A673 (cell line): ENCODE results near the gene FASTK. TPM values are rescaled to one million over a fixed set of nuclear protein-coding genes. Genes with fewer than 3 reads are reported as not detected.
A peak's percentile ranks its signal among the peaks of the same experiment; 100 is the strongest.

Experiments
- BruUV-seq: library from RNA; stranded (reverse); fragments of 400-500 nt; replicated peaks from 2 replicates; lab custom pipeline; 2021; lab: Mats Ljungman, UMichigan
- CTCF ChIA-PET: fragments of 300-600 bp; sonication (Branson Sonifier 250); formaldehyde crosslinking; loops from one replicate; lab custom pipeline; 2022; ENCODE audit warnings: antibody characterized with exemption; lab: Charles Lee
- POLR2A ChIA-PET: fragments of 300-600 bp; sonication (Branson Sonifier 250); formaldehyde crosslinking; loops from one replicate; lab custom pipeline; 2022; ENCODE audit warnings: antibody characterized with exemption; ENCODE audit not compliant: low non-redundant PET; lab: Charles Lee
- DNase-seq: peaks from one replicate; pipeline ENCODE4 v3.0.0-alpha.2; 2015; ENCODE audit warnings: low spot score
- H3K27ac ChIP-seq: fragments of 200-600 bp; sonication (generic); 2 replicates; pipeline ENCODE4 v1.5.1; 2016; ENCODE audit warnings: mixed run types, low read depth, mild to moderate bottlenecking, mixed read lengths, antibody characterized with exemption, low read length; ENCODE audit not compliant: poor library complexity, severe bottlenecking
- H3K27me3 ChIP-seq: fragments of 200-600 bp; sonication (generic); replicated peaks from 2 replicates; pipeline ENCODE4 v1.6.1; 2017; ENCODE audit warnings: mixed run types, low read depth, mild to moderate bottlenecking, mixed read lengths, antibody characterized with exemption, low read length; ENCODE audit not compliant: insufficient read depth, poor library complexity
- H3K36me3 ChIP-seq: fragments of 200-600 bp; sonication (generic); 2 replicates; pipeline ENCODE4 v1.6.1; 2016; ENCODE audit warnings: mixed run types, mild to moderate bottlenecking, mixed read lengths, antibody characterized with exemption, low read length; ENCODE audit not compliant: insufficient read depth, poor library complexity, severe bottlenecking
- H3K4me1 ChIP-seq: fragments of 200-600 bp; sonication (generic); 2 replicates; pipeline ENCODE4 v1.6.1; 2017; ENCODE audit warnings: mixed run types, mild to moderate bottlenecking, mixed read lengths, antibody characterized with exemption, low read length; ENCODE audit not compliant: insufficient read depth, poor library complexity, severe bottlenecking
- H3K4me3 ChIP-seq: fragments of 200-600 bp; sonication (generic); 2 replicates; pipeline ENCODE4 v1.5.1; 2016; ENCODE audit warnings: low read depth, mixed run types, mild to moderate bottlenecking, mixed read lengths, low read length; ENCODE audit not compliant: poor library complexity, severe bottlenecking
- H3K9me3 ChIP-seq: fragments of 200-600 bp; sonication (generic); 2 replicates; pipeline ENCODE4 v1.6.1; 2016; ENCODE audit warnings: mixed run types, low read depth, mild to moderate bottlenecking, mixed read lengths, antibody characterized with exemption, low read length; ENCODE audit not compliant: poor library complexity, severe bottlenecking
- CTCF ChIP-seq: fragments of 300-800, 200-600 bp; sonication (generic); conservative IDR thresholded peaks from 2 replicates; pipeline ENCODE4 v1.5.1; 2017; ENCODE audit warnings: low read depth, mild to moderate bottlenecking, antibody characterized with exemption, low read length, moderate library complexity, mixed read lengths
- EZH2 ChIP-seq: fragments of 200-600 bp; sonication (generic); IDR thresholded peaks from 2 replicates; pipeline ENCODE4 v1.6.1; 2017; ENCODE audit warnings: borderline replicate concordance, low read depth, mild to moderate bottlenecking, mixed read lengths, antibody characterized with exemption, low read length; ENCODE audit not compliant: poor library complexity, severe bottlenecking
- intact Hi-C: fragments of 100-400 bp; cut with micrococcal nuclease; formaldehyde crosslinking; loops from one replicate; pipeline ENCODE4 v1.10.0; 2022; ENCODE audit not compliant: unreplicated experiment
- total RNA-seq: library from RNA; stranded (reverse); gene quantifications from 2 replicates; pipeline ENCODE4 v1.2.3, GENCODE V29; 2021

Gene FASTK
- total RNA-seq, 1 experiment from 2014 or later, result 80.5 TPM

GRCh38 chr7:151033864-151034249 lies 46.8 kb downstream of the FASTK start:
- BruUV-seq, result no TSS peak
- no peak for DNase-seq
- CTCF ChIA-PET, result no interaction called here
- intact Hi-C loops, result no loop called here
- no peaks in the 10 kb centered on the region for H3K9me3 ChIP-seq
- POLR2A ChIA-PET, result no interaction called here
- no peak overlapping the region for H3K27ac ChIP-seq
- peaks cover 4% of the 10 kb centered on the region for H3K36me3 ChIP-seq
- no peak for TF ChIP-seq CTCF
- TF ChIP-seq EZH2, result no peak
- no peaks in the 10 kb centered on the region for H3K27me3 ChIP-seq
- H3K4me3 ChIP-seq, result no peak overlapping the region
- H3K4me1 ChIP-seq, result peaks cover 3% of the 10 kb centered on the region

GRCh38 chr7:151032936-151033863 lies 47.4 kb downstream of the FASTK start:
- no peak overlapping the region for H3K27ac ChIP-seq
- intact Hi-C loops, result no loop called here
- no peaks in the 10 kb centered on the region for H3K27me3 ChIP-seq
- no peaks in the 10 kb centered on the region for H3K9me3 ChIP-seq
- H3K36me3 ChIP-seq, result peaks cover 4% of the 10 kb centered on the region
- no peak for TF ChIP-seq EZH2
- TF ChIP-seq CTCF, result no peak
- no peaks in the 10 kb centered on the region for H3K4me1 ChIP-seq
- no peak for DNase-seq
- ChIA-PET CTCF (interaction anchor here (1.1 kb wide), 1 partner anchor 15 kb away, joined by 3 read pairs; no protein-coding TSS in a partner anchor), POLR2A (no interaction called here)
- no peak overlapping the region for H3K4me3 ChIP-seq
- BruUV-seq, result no TSS peak

GRCh38 chr7:151031011-151031410 lies 49.6 kb downstream of the FASTK start:
- Histone ChIP-seq H3K27ac (no peak overlapping the region), H3K27me3 (no peaks in the 10 kb centered on the region), H3K4me3 (no peak overlapping the region), H3K9me3 (no peaks in the 10 kb centered on the region), H3K4me1 (no peaks in the 10 kb centered on the region), H3K36me3 (peaks cover 4% of the 10 kb centered on the region)
- no peak for DNase-seq
- ChIA-PET CTCF (no interaction called here), POLR2A (no interaction called here)
- intact Hi-C loops, result no loop called here
- BruUV-seq, result TSS peak; percentile 17
- TF ChIP-seq CTCF, result no peak
- no peak for TF ChIP-seq EZH2
